HAP-1 (cell line): ENCODE measurements around the gene FOXN4.
"Not testable (repeated sequence)": the region's sequence is repeated elsewhere in the genome, so short reads cannot be mapped to it uniquely, and the experiment has no call there.

Experiments
- DNase-seq, 2 experiments: peaks; one replicate each; pipeline ENCODE4 v3.0.0-alpha.2; 2016 to 2020; ENCODE audit warnings: low spot score in 2 of 2
- H3K27me3 ChIP-seq: fragments of 250-450 bp; sonication (Bioruptor Pico); 2 replicates; pipeline ENCODE4 v1.5.1; 2020; ENCODE audit warnings: low read depth, mild to moderate bottlenecking, moderate library complexity
- H3K36me3 ChIP-seq: fragments of 250-450 bp; sonication (Bioruptor Pico); replicated peaks from 2 replicates; pipeline ENCODE4 v1.5.1; 2020; ENCODE audit warnings: mild to moderate bottlenecking
- H3K4me1 ChIP-seq: fragments of 250-450 bp; sonication (Bioruptor Pico); 2 replicates; pipeline ENCODE4 v1.5.1; 2020; ENCODE audit warnings: mild to moderate bottlenecking
- H3K4me3 ChIP-seq: fragments of 250-450 bp; sonication (Bioruptor Pico); 2 replicates; pipeline ENCODE4 v1.5.1; 2020; ENCODE audit warnings: mild to moderate bottlenecking, moderate library complexity
- H3K9me3 ChIP-seq: fragments of 250-450 bp; sonication (Bioruptor Pico); 2 replicates; pipeline ENCODE4 v1.5.1; 2020; ENCODE audit warnings: mild to moderate bottlenecking, moderate library complexity
- in situ Hi-C: fragments of 300-500 bp; cut with MboI; formaldehyde crosslinking; loops from 3 replicates; pipeline ENCODE4 v1.14.3; 2020; ENCODE audit warnings: low sequenced_read_pairs, inconsistent platforms, mixed read lengths

Gene FOXN4

GRCh38 chr12:109330282-109331230, 21.5 kb upstream of the FOXN4 start:
- no peaks in the 10 kb centered on the region for H3K36me3 ChIP-seq
- in situ Hi-C loops, result no loop called here
- H3K27me3 ChIP-seq, result no peaks in the 10 kb centered on the region
- no peak for DNase-seq
- no peaks in the 10 kb centered on the region for H3K9me3 ChIP-seq
- no peaks in the 10 kb centered on the region for H3K4me1 ChIP-seq
- H3K4me3 ChIP-seq, result no peak overlapping the region

- H3K4me3 ChIP-seq, result no peak overlapping the region
- in situ Hi-C loops, result no loop called here
- no peaks in the 10 kb centered on the region for H3K4me1 ChIP-seq
- peaks cover 4% of the 10 kb centered on the region; the same call in 1 of the 2 replicates for H3K27me3 ChIP-seq
- H3K9me3 ChIP-seq, result no peaks in the 10 kb centered on the region
- no peak for DNase-seq
- no peaks in the 10 kb centered on the region for H3K36me3 ChIP-seq
These were observed 20.6 kb upstream of the FOXN4 start for GRCh38 chr12:109329686-109330085.

GRCh38 chr12:109329003-109329402, 19.9 kb upstream of the FOXN4 start:
- no peak overlapping the region for H3K4me3 ChIP-seq

GRCh38 chr12:109321294-109321693, 12.2 kb upstream of the FOXN4 start:
- DNase-seq, H3K4me3 ChIP-seq, H3K4me1 ChIP-seq, H3K9me3 ChIP-seq, H3K36me3 ChIP-seq, in situ Hi-C loops: not testable (repeated sequence)
- H3K27me3 ChIP-seq, result peaks cover 11% of the 10 kb centered on the region; the same call in 1 of the 2 replicates

More at GRCh38 chr12:109329003-109329402, 19.9 kb upstream of the FOXN4 start:
- no peak for DNase-seq
- Histone ChIP-seq H3K36me3 (no peaks in the 10 kb centered on the region), H3K4me1 (no peaks in the 10 kb centered on the region), H3K27me3 (peaks cover 4% of the 10 kb centered on the region; the same call in 1 of the 2 replicates), H3K9me3 (no peaks in the 10 kb centered on the region)
- in situ Hi-C loops, result no loop called here

- Histone ChIP-seq H3K36me3 (no peaks in the 10 kb centered on the region), H3K27me3 (0 out of 2 replicates have a peak, but pooled peaks cover 3% of the 10 kb centered on the region), H3K4me1 (peaks cover 3% of the 10 kb centered on the region; the same call in 1 of the 2 replicates), H3K4me3 (peak overlapping the region; percentile 30), H3K9me3 (no peaks in the 10 kb centered on the region)
- in situ Hi-C loops, result no loop called here
- DNase-seq, result peak in 1 of 2 experiments; percentile 49
These were observed 1.4 kb upstream of the FOXN4 start for GRCh38 chr12:109310247-109311125.

- H3K27me3 ChIP-seq, result 0 out of 2 replicates have a peak, but pooled peaks cover 3% of the 10 kb centered on the region
- peak; percentile 30 to 56 for DNase-seq
- in situ Hi-C loops, result no loop called here
- peak overlapping the region; percentile 32 for H3K4me3 ChIP-seq
- H3K4me1 ChIP-seq, result peaks cover 3% of the 10 kb centered on the region; the same call in 1 of the 2 replicates
- H3K9me3 ChIP-seq, result no peaks in the 10 kb centered on the region
- no peaks in the 10 kb centered on the region for H3K36me3 ChIP-seq
These were observed 530 bp upstream of the FOXN4 start for GRCh38 chr12:109309381-109310246.

- no peak for DNase-seq
- Histone ChIP-seq H3K4me1 (peaks cover 3% of the 10 kb centered on the region; the same call in 1 of the 2 replicates), H3K27me3 (0 out of 2 replicates have a peak, but pooled peaks cover 3% of the 10 kb centered on the region), H3K4me3 (no peak overlapping the region), H3K36me3 (no peaks in the 10 kb centered on the region), H3K9me3 (no peaks in the 10 kb centered on the region)
- in situ Hi-C loops, result no loop called here
These were observed 2.0 kb downstream of the FOXN4 start for GRCh38 chr12:109307051-109307450.

GRCh38 chr12:109305547-109305946, 3.5 kb downstream of the FOXN4 start:
- Histone ChIP-seq H3K4me1 (peaks cover 3% of the 10 kb centered on the region; the same call in 1 of the 2 replicates), H3K27me3 (0 out of 2 replicates have a peak, but pooled peaks cover 3% of the 10 kb centered on the region), H3K4me3 (no peak overlapping the region), H3K36me3 (no peaks in the 10 kb centered on the region), H3K9me3 (no peaks in the 10 kb centered on the region)
- no peak for DNase-seq
- in situ Hi-C loops, result no loop called here

- in situ Hi-C loops, result no loop called here
- H3K4me1 ChIP-seq, result no peaks in the 10 kb centered on the region; the same call in 1 of the 2 replicates
- peak in 1 of 2 experiments; percentile 66 for DNase-seq
- H3K27me3 ChIP-seq, result 0 out of 2 replicates have a peak, but pooled peaks cover 3% of the 10 kb centered on the region
- H3K36me3 ChIP-seq, result no peaks in the 10 kb centered on the region
- no peak overlapping the region for H3K4me3 ChIP-seq
- no peaks in the 10 kb centered on the region for H3K9me3 ChIP-seq
These were observed 4.6 kb downstream of the FOXN4 start for GRCh38 chr12:109304485-109304884.

GRCh38 chr12:109302770-109303169, 6.3 kb downstream of the FOXN4 start:
- Histone ChIP-seq H3K36me3 (no peaks in the 10 kb centered on the region), H3K4me3 (no peak overlapping the region), H3K27me3 (no peaks in the 10 kb centered on the region), H3K9me3 (no peaks in the 10 kb centered on the region), H3K4me1 (no peaks in the 10 kb centered on the region; the same call in 1 of the 2 replicates)
- in situ Hi-C loops, result no loop called here
- DNase-seq, result no peak

GRCh38 chr12:109302358-109302757, 6.7 kb downstream of the FOXN4 start:
- Histone ChIP-seq H3K9me3 (no peaks in the 10 kb centered on the region), H3K4me3 (no peak overlapping the region), H3K27me3 (no peaks in the 10 kb centered on the region), H3K36me3 (no peaks in the 10 kb centered on the region), H3K4me1 (no peaks in the 10 kb centered on the region; the same call in 1 of the 2 replicates)
- DNase-seq, result peak in 1 of 2 experiments; percentile 12
- in situ Hi-C loops, result no loop called here

- in situ Hi-C loops, result no loop called here
- H3K36me3 ChIP-seq, result no peaks in the 10 kb centered on the region
- H3K4me3 ChIP-seq, result no peak overlapping the region
- no peaks in the 10 kb centered on the region for H3K9me3 ChIP-seq
- H3K4me1 ChIP-seq, result no peaks in the 10 kb centered on the region; the same call in 1 of the 2 replicates
- DNase-seq, result no peak
- H3K27me3 ChIP-seq, result no peaks in the 10 kb centered on the region
These were observed 7.4 kb downstream of the FOXN4 start for GRCh38 chr12:109301643-109302168.
